Measurements from ENCODE around the gene CEP295NL. TPM values are rescaled to one million over a fixed set of nuclear protein-coding genes. Genes with fewer than 3 reads are reported as not detected.

CEP295NL gene
- total and polyA plus RNA-seq, 2 of the 8 experiments (the other 6 are each of a cell fraction or from before 2014, with no cell fraction given) = 0.06 to 2.0 TPM

GRCh38 chr17:78934681-78935418 is 31.8 kb upstream of the CEP295NL start:
- no peak overlapping the region for H4K5ac ChIP-seq (ENCODE audit: insufficient read length, low read depth, low read length)
- H2BK15ac ChIP-seq (ENCODE audit: low read length) = no peak overlapping the region; the same call in 1 of the 2 replicates
- no peaks in the 10 kb centered on the region for H3K23me2 ChIP-seq (ENCODE audit: low read depth, low read length)
- H2AFZ ChIP-seq (ENCODE audit: low read length) = peak overlapping the region; percentile 16; the same call in 1 of the 2 replicates
- no peak overlapping the region for H3K56ac ChIP-seq (replicated peaks; ENCODE audit: insufficient read length, low read depth, low read length)
- no peaks in the 10 kb centered on the region for H3K79me2 ChIP-seq (ENCODE audit: control insufficient read depth in 1 of 2, insufficient read depth in 2 of 2, low read length in 2 of 2)
- WGBS, 2 experiments (ENCODE audit: extremely low coverage in 1 of 2, insufficient coverage in 1 of 2, insufficient read length in 1 of 2, insufficient replicate concordance in 2 of 2, low coverage in 1 of 2, low lambda C conversion rate in 2 of 2, missing lambda C conversion rate in 1 of 2) = 84% methylated on average over 19 of the region's 19 CpGs; no CpG with 5 or more reads in 1 of the 2 experiments
- H4K8ac ChIP-seq (ENCODE audit: extremely low read depth, insufficient read depth, low read length) = peak overlapping the region; percentile 62; the same call in 1 of the 2 replicates
- H3K36me3 ChIP-seq (ENCODE audit: control insufficient read depth in 2 of 4, insufficient read depth in 4 of 4, low read length in 3 of 4) = no peaks in the 10 kb centered on the region
- no peaks in the 10 kb centered on the region for H3K9me3 ChIP-seq (ENCODE audit: insufficient read depth in 2 of 2, low read depth in 1 of 2, low read length in 1 of 2)
- H2BK20ac ChIP-seq (ENCODE audit: low read length) = no peak overlapping the region
- H2BK12ac ChIP-seq (ENCODE audit: low read depth, low read length) = 0 out of 2 replicates have a peak overlapping the region, but pooled peaks have one; percentile 50
- ChIA-PET POLR2A (ENCODE audit: partially characterized antibody) (interaction anchor here (1.7 to 3.3 kb wide), 2 partner anchors 11 to 69 kb away, joined by 3 to 16 read pairs; partner anchors contain the start of gene TIMP2), CTCF (ENCODE audit: partially characterized antibody) (interaction anchor here (0.5 to 3.1 kb wide), 4 partner anchors 27 to 59 kb away, joined by 3 to 17 read pairs (median 4); no protein-coding TSS in a partner anchor)
- no peak overlapping the region for H2BK5ac ChIP-seq (ENCODE audit: low read depth, low read length)
- H3K27ac ChIP-seq (ENCODE audit: low read depth, low read length) = no peak overlapping the region
- no peak overlapping the region for H4K91ac ChIP-seq (replicated peaks; ENCODE audit: insufficient read length, low read length)
- no peak overlapping the region for H3K18ac ChIP-seq (ENCODE audit: extremely low read depth, low read length)
- H4K20me1 ChIP-seq (replicated peaks in 1 of 2; ENCODE audit: control insufficient read depth in 1 of 2, insufficient read depth in 2 of 2, low read length in 2 of 2) = no peaks in the 10 kb centered on the region
- peaks cover 0 to 19% (median 8%) of the 10 kb centered on the region in 4 experiments; a peak in 5 of 7 replicates for H3K4me1 ChIP-seq (replicated peaks in 1 of 4; ENCODE audit: control insufficient read depth in 3 of 4, insufficient read depth in 4 of 4, low read length in 3 of 4)
- DNase-seq (ENCODE audit: low read depth in 1 of 2, low spot score in 2 of 2) (no peak), FAIRE-seq (no peak)
- no peak overlapping the region for H3K9ac ChIP-seq (replicated peaks in 1 of 4; ENCODE audit: extremely low read depth in 1 of 4, low read depth in 3 of 4, low read length in 3 of 4)
- H3K27me3 ChIP-seq (replicated peaks in 1 of 4; ENCODE audit: control insufficient read depth in 3 of 4, extremely low read depth in 1 of 4, insufficient read depth in 3 of 4, low read length in 3 of 4) = no peaks in the 10 kb centered on the region; a peak in 1 of 7 replicates
- H3K79me1 ChIP-seq (ENCODE audit: low read depth, low read length) = no peaks in the 10 kb centered on the region
- H2BK120ac ChIP-seq (replicated peaks; ENCODE audit: low read depth, low read length) = no peak overlapping the region
- H3K4me3 ChIP-seq (ENCODE audit: extremely low read depth in 1 of 4, insufficient read depth in 2 of 4, low read depth in 3 of 4, low read length in 4 of 4) = no peak overlapping the region
- no peak overlapping the region for H3K4ac ChIP-seq (replicated peaks; ENCODE audit: insufficient read length, low read depth, low read length)
- H2AK5ac ChIP-seq (ENCODE audit: low read depth, low read length) = no peak overlapping the region
- H3K14ac ChIP-seq (ENCODE audit: insufficient read length) = no peak overlapping the region
- H3K4me2 ChIP-seq (ENCODE audit: insufficient read depth in 1 of 2, low read depth in 2 of 2, low read length in 2 of 2) = 0 out of 4 replicates have a peak overlapping the region, but pooled peaks have one; percentile 5 to 21
- no peak overlapping the region for H3K23ac ChIP-seq (ENCODE audit: insufficient read length)
- no peak for TF ChIP-seq KDM4A (IDR thresholded peaks at IDR 0.05; ENCODE audit: low read depth, low read length, severe bottlenecking)
- no peak for TF ChIP-seq KDM1A (IDR thresholded peaks at IDR 0.05; ENCODE audit: borderline replicate concordance, low read length)
- TF ChIP-seq RNF2 (IDR thresholded peaks at IDR 0.05; ENCODE audit: borderline replicate concordance, low read depth, low read length, missing control alignments, poor library complexity, severe bottlenecking) = no peak
- TF ChIP-seq ASH2L (IDR thresholded peaks at IDR 0.05; ENCODE audit: low read length) = no peak
- no peak for TF ChIP-seq BCL11A (IDR thresholded peaks at IDR 0.05; ENCODE audit: low read depth in 2 of 2, low read length in 2 of 2)
- TF ChIP-seq CBX8 (IDR thresholded peaks at IDR 0.05; ENCODE audit: borderline replicate concordance, low read depth, low read length) = no peak
- TF ChIP-seq JUND (IDR thresholded peaks at IDR 0.05; ENCODE audit: low read length) = no peak
- TF ChIP-seq BRCA1 (IDR thresholded peaks at IDR 0.05; ENCODE audit: low read depth, low read length) = no peak
- no peak for TF ChIP-seq ATF2 (IDR thresholded peaks at IDR 0.05; ENCODE audit: low read length)

Data from H1 (cell line).